ENCODE measurements around the gene TMEM205. TPM values are rescaled to one million over a fixed set of nuclear protein-coding genes. Genes with fewer than 3 reads are reported as not detected.

The TMEM205 gene
- total and polyA plus RNA-seq, 2 of the 13 experiments (the other 11 are each of a cell fraction or from before 2014, with no cell fraction given), result 45.5 to 98.7 TPM

DNA sequence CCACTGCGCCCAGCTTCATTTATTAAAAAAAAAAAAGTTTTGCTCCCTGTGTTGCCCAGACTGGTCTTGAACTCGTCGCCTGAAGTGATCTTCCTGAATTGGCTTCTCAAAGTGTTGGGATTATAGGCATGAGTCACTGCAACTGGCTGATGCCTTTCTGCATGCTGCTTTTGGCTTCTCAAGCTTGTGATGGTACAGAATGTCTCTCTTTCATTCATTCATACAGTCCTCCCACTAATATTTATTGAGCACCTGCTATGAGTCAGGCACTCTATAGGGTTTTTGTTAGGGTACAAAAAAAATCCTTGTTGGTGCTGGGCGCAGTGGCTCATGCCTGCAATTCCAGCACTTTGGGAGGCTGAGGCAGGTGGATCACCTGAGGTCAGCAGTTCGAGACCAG is 41.1 kb downstream of the TMEM205 start:
- Histone ChIP-seq H3K27ac (ENCODE audit: extremely low read length, insufficient read depth, low read length) (no peak overlapping the region), H3K36me3 (replicated peaks in 1 of 2; ENCODE audit: control insufficient read depth in 1 of 2, insufficient read depth in 2 of 2, low read length in 2 of 2) (no peaks in the 10 kb centered on the region), H3K9me3 (ENCODE audit: low read length) (no peaks in the 10 kb centered on the region), H3K4me3 (replicated peaks in 1 of 3; ENCODE audit: insufficient read depth in 1 of 3, low read depth in 2 of 3, low read length in 3 of 3) (no peak overlapping the region), H4K20me1 (ENCODE audit: insufficient read depth, low read length) (no peaks in the 10 kb centered on the region), H3K4me1 (ENCODE audit: insufficient read depth, low read length) (peaks cover 22% of the 10 kb centered on the region), H3K27me3 (ENCODE audit: control insufficient read depth in 1 of 2, insufficient read depth in 2 of 2, low read length in 2 of 2) (peaks cover 0 to 19% of the 10 kb centered on the region in 2 experiments; a peak in 3 of 5 replicates), H2AFZ (ENCODE audit: low read length) (no peak overlapping the region), H3K79me2 (ENCODE audit: insufficient read depth, low read length) (no peaks in the 10 kb centered on the region), H3K4me2 (ENCODE audit: low read depth, low read length) (no peak overlapping the region), H3K9ac (ENCODE audit: insufficient read depth, low read depth, low read length) (no peak overlapping the region)
- POLR2A ChIA-PET, result no interaction called here
- no peak for FAIRE-seq
- CTCF ChIA-PET (ENCODE audit: low intra/inter-chr PET ratio, low total read pairs), result no interaction called here
- in situ Hi-C loops (cut with HindIII; ENCODE audit: extremely low pct_ligation_motif_present, low pct_unique_long_range_greater_than_20kb), result no loop called here
- WGBS (ENCODE audit: low lambda C conversion rate), result 85% methylated on average over 5 of the region's 5 CpGs
- intact Hi-C loops (cut with micrococcal nuclease; ENCODE audit: unreplicated experiment), result no loop called here
- TF ChIP-seq, protein P1, sequence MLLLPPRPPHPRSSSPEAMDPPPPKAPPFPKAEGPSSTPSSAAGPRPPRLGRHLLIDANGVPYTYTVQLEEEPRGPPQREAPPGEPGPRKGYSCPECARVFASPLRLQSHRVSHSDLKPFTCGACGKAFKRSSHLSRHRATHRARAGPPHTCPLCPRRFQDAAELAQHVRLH (CRISPR knock-in tag; IDR thresholded peaks at IDR 0.05; ENCODE audit: borderline replicate concordance, low read depth), result no peak
- TF ChIP-seq, protein P2, sequence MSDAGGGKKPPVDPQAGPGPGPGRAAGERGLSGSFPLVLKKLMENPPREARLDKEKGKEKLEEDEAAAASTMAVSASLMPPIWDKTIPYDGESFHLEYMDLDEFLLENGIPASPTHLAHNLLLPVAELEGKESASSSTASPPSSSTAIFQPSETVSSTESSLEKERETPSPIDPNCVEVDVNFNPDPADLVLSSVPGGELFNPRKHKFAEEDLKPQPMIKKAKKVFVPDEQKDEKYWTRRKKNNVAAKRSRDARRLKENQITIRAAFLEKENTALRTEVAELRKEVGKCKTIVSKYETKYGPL (CRISPR knock-in tag; IDR thresholded peaks at IDR 0.05), result no peak
- TF ChIP-seq ZNF20 (CRISPR knock-in tag; IDR thresholded peaks at IDR 0.05) (no peak), MZF1 (CRISPR knock-in tag; IDR thresholded peaks at IDR 0.05; ENCODE audit: borderline replicate concordance) (no peak), CBX2 (IDR thresholded peaks at IDR 0.05; ENCODE audit: low read depth, low read length) (no peak), CBX2 (CRISPR knock-in tag; IDR thresholded peaks at IDR 0.05; ENCODE audit: low read depth) (no peak), IRF2 (CRISPR knock-in tag; IDR thresholded peaks at IDR 0.05) (no peak), POGZ (CRISPR knock-in tag; IDR thresholded peaks at IDR 0.05) (no peak)
- TF ChIP-seq, protein P3, sequence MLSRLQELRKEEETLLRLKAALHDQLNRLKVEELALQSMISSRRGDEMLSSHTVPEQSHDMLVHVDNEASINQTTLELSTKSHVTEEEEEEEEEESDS (CRISPR knock-in tag; IDR thresholded peaks at IDR 0.05; ENCODE audit: borderline replicate concordance), result no peak
- DNase-seq (ENCODE audit: low spot score), result no peak
- ATAC-seq, result no peak
- no TSS peak for BruUV-seq (replicated peaks)

DNA sequence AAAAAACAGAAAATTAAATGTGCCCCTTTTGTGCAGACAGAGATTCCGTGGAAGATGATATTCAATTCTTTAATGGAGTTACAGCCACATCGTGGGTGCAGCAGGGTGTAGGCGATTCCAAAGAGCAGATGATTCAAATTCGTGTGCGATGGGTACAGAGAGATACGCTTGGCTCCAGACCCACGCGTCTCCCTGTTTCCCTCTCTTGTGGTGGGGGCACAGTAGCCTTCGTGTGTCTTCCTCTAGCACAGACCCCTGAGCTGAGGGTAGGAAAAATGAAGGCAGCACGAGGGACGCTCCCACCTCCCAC is 45.3 kb downstream of the TMEM205 start:
- ATAC-seq (no peak), DNase-seq (ENCODE audit: low spot score) (no peak), FAIRE-seq (no peak)
- intact Hi-C loops (cut with micrococcal nuclease; ENCODE audit: unreplicated experiment), result no loop called here
- POLR2A ChIA-PET, result no interaction called here
- no TSS peak for BruUV-seq (replicated peaks)
- Histone ChIP-seq H3K4me2 (ENCODE audit: low read depth, low read length) (no peak overlapping the region), H3K9ac (ENCODE audit: insufficient read depth, low read depth, low read length) (no peak overlapping the region), H4K20me1 (ENCODE audit: insufficient read depth, low read length) (no peaks in the 10 kb centered on the region), H3K27me3 (ENCODE audit: control insufficient read depth in 1 of 2, insufficient read depth in 2 of 2, low read length in 2 of 2) (peaks cover 3 to 15% of the 10 kb centered on the region in 2 experiments; a peak in 3 of 5 replicates), H3K4me1 (ENCODE audit: insufficient read depth, low read length) (peaks cover 22% of the 10 kb centered on the region), H3K4me3 (replicated peaks in 1 of 3; ENCODE audit: insufficient read depth in 1 of 3, low read depth in 2 of 3, low read length in 3 of 3) (no peak overlapping the region), H3K36me3 (replicated peaks in 1 of 2; ENCODE audit: control insufficient read depth in 1 of 2, insufficient read depth in 2 of 2, low read length in 2 of 2) (no peaks in the 10 kb centered on the region), H3K79me2 (ENCODE audit: insufficient read depth, low read length) (no peaks in the 10 kb centered on the region), H2AFZ (ENCODE audit: low read length) (no peak overlapping the region), H3K9me3 (ENCODE audit: low read length) (no peaks in the 10 kb centered on the region), H3K27ac (ENCODE audit: extremely low read length, insufficient read depth, low read length) (no peak overlapping the region)
- TF ChIP-seq, protein P4, sequence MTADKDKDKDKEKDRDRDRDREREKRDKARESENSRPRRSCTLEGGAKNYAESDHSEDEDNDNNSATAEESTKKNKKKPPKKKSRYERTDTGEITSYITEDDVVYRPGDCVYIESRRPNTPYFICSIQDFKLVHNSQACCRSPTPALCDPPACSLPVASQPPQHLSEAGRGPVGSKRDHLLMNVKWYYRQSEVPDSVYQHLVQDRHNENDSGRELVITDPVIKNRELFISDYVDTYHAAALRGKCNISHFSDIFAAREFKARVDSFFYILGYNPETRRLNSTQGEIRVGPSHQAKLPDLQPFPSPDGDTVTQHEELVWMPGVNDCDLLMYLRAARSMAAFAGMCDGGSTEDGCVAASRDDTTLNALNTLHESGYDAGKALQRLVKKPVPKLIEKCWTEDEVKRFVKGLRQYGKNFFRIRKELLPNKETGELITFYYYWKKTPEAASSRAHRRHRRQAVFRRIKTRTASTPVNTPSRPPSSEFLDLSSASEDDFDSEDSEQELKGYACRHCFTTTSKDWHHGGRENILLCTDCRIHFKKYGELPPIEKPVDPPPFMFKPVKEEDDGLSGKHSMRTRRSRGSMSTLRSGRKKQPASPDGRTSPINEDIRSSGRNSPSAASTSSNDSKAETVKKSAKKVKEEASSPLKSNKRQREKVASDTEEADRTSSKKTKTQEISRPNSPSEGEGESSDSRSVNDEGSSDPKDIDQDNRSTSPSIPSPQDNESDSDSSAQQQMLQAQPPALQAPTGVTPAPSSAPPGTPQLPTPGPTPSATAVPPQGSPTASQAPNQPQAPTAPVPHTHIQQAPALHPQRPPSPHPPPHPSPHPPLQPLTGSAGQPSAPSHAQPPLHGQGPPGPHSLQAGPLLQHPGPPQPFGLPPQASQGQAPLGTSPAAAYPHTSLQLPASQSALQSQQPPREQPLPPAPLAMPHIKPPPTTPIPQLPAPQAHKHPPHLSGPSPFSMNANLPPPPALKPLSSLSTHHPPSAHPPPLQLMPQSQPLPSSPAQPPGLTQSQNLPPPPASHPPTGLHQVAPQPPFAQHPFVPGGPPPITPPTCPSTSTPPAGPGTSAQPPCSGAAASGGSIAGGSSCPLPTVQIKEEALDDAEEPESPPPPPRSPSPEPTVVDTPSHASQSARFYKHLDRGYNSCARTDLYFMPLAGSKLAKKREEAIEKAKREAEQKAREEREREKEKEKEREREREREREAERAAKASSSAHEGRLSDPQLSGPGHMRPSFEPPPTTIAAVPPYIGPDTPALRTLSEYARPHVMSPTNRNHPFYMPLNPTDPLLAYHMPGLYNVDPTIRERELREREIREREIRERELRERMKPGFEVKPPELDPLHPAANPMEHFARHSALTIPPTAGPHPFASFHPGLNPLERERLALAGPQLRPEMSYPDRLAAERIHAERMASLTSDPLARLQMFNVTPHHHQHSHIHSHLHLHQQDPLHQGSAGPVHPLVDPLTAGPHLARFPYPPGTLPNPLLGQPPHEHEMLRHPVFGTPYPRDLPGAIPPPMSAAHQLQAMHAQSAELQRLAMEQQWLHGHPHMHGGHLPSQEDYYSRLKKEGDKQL (CRISPR knock-in tag; IDR thresholded peaks at IDR 0.05; ENCODE audit: low read depth), result no peak
- TF ChIP-seq ZFP62 (CRISPR knock-in tag; IDR thresholded peaks at IDR 0.05), result no peak
- no peak for TF ChIP-seq TCF7L2 (IDR thresholded peaks at IDR 0.05; ENCODE audit: low read depth, low read length)
- WGBS (ENCODE audit: low lambda C conversion rate), result 67% methylated on average over 11 of the region's 11 CpGs
- in situ Hi-C loops (cut with HindIII; ENCODE audit: extremely low pct_ligation_motif_present, low pct_unique_long_range_greater_than_20kb), result no loop called here
- CTCF ChIA-PET (ENCODE audit: low intra/inter-chr PET ratio, low total read pairs), result no interaction called here
